ENCODE data around the gene TRAFD1.

GRCh38 chr12:112146123-112146522 is 20.8 kb downstream of the TRAFD1 start:
- no peak for TF ChIP-seq CTCF (IDR thresholded peaks at IDR 0.05)
- TF ChIP-seq POLR2A (IDR thresholded peaks at IDR 0.05), result no peak
